ENCODE measurements around the gene FUT7. TPM values are rescaled to one million over a fixed set of nuclear protein-coding genes. Genes with fewer than 3 reads are reported as not detected.

Gene FUT7, protein sequence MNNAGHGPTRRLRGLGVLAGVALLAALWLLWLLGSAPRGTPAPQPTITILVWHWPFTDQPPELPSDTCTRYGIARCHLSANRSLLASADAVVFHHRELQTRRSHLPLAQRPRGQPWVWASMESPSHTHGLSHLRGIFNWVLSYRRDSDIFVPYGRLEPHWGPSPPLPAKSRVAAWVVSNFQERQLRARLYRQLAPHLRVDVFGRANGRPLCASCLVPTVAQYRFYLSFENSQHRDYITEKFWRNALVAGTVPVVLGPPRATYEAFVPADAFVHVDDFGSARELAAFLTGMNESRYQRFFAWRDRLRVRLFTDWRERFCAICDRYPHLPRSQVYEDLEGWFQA
- not detected in 2 replicates for total RNA-seq (2011; cell fraction: chromatin; rRNA removed; ENCODE audit: low replicate concordance)
- total RNA-seq (2011; cell fraction: nucleolus; rRNA removed): not detected in 2 replicates
- total RNA-seq (2011; cell fraction: nucleoplasm; rRNA removed): not detected in 2 replicates
- not detected in 2 replicates for total RNA-seq (2014; rRNA removed)
- not detected in 2 replicates for total RNA-seq (2014; rRNA removed; fragmentation: Illumina TruSeq; extraction: Trizol)
- total RNA-seq (2015; rRNA removed; fragmentation: Illumina TruSeq; extraction: Trizol): not detected in 2 replicates
- not detected in 2 replicates for total RNA-seq (2021)
- polyA plus RNA-seq (2011; rRNA removed): not detected in 2 replicates
- not detected in 2 replicates for polyA plus RNA-seq (2011; cell fraction: cytosol; rRNA removed)
- not detected in 2 replicates for polyA plus RNA-seq (2011; cell fraction: nucleus; rRNA removed)
- polyA plus RNA-seq (2012): not detected in 2 replicates
- polyA plus RNA-seq (2014; fragmentation: Illumina TruSeq; extraction: Trizol): not detected in 2 replicates
- not detected for polyA plus RNA-seq (2014; fragmentation: Nextera tagmentation; extraction: Ambion mirVana)
- not detected in 2 replicates for polyA plus RNA-seq (2014; rRNA removed)
- not detected in 2 replicates for polyA minus RNA-seq (2011; rRNA and poly(A)+ RNA removed)
- not detected in 2 replicates for polyA minus RNA-seq (2011; cell fraction: cytosol; rRNA and poly(A)+ RNA removed)
- not detected in 2 replicates for polyA minus RNA-seq (2011; cell fraction: nucleus; rRNA and poly(A)+ RNA removed)
- not detected for Bru-seq, nascent RNA
- not detected for BruChase-seq, experiment 1, labeled RNA remaining after a 2-hour chase
- BruChase-seq, experiment 2, labeled RNA remaining after a 6-hour chase: not detected
- long read RNA-seq, experiment 1: 0 reads
- long read RNA-seq, experiment 2: 0 reads
- long read RNA-seq, experiment 3: 0 reads

DNA sequence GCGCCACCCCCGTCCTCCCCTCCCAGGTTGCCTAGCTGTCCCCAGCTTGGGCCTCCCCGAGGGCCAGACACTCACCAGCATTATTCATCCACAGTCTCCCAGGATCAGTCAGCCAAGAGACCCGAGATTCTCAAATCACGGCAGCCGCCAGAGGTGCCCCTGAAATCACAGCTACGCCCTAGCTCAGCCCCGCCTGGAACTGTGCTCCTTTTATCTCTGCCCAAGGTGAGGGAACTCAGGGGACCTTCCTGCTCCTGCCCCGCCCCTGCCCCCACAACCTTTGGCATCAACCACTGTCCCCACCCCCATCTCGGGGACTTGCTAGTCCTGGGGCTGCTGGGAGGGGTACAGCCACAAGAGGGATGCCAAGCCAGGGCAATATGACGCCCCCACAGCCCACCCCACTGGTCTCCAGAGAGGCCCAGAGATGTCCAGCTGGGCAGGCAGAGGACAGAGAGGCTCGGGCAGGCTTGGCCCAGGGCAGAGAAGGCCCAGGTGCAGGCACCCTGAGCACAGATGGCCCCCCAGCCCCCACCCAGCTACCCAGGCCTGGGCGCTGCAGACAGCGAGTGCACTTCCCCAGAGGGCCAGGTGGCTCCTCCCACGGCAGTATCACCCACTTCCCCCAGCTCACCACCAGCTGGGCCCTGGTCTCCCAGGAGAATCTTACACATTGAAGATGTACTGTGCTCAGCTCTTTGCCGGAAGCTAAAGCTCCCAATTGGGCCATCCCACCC is at the start of gene FUT7:
TSS of gene FUT7 (minus strand) at position 185 of the 737 bp plus-strand sequence. CDS start at position 88, 97 bp downstream.
- H3K4me1 ChIP-seq (replicated peaks in 1 of 2; ENCODE audit: control insufficient read depth in 2 of 2, insufficient read depth in 2 of 2, low read length in 2 of 2): peaks cover 9 to 82% of the 10 kb centered on the region in 2 experiments; a peak in 4 of 5 replicates
- DNase-seq (ENCODE audit: extremely low read depth in 1 of 4, low spot score in 3 of 4) (no peak), FAIRE-seq (no peak)

More for the DNA sequence above, at the start of gene FUT7:
- H3K9me1 ChIP-seq (ENCODE audit: control insufficient read depth, insufficient read depth, low read length): no peaks in the 10 kb centered on the region
- H3K9ac ChIP-seq (ENCODE audit: insufficient read depth in 1 of 2, low read depth in 2 of 2, low read length in 2 of 2): no peak within 1 kb of the TSS; a peak in 1 of 4 replicates
- no peaks in the 10 kb centered on the region for H3K36me3 ChIP-seq (ENCODE audit: control insufficient read depth, insufficient read depth, low read length)
- no peaks in the 10 kb centered on the region for H3K9me3 ChIP-seq (replicated peaks; ENCODE audit: control insufficient read depth, insufficient read depth, low read depth, low read length)
- no peak within 1 kb of the TSS for H2AFZ ChIP-seq (ENCODE audit: low read depth, low read length)
- no peak within 1 kb of the TSS for H3K4me2 ChIP-seq (ENCODE audit: insufficient read depth, low read length)
- ATAC-seq: no peak
- TF ChIP-seq HDAC1 (IDR thresholded peaks at IDR 0.05) (peak in 1 of 2 experiments; percentile 52; a peak in 1 of 4 replicates), PHF21A (IDR thresholded peaks at IDR 0.05; ENCODE audit: borderline replicate concordance, low read depth) (peak; percentile 62; the same call in 1 of the 2 replicates), KDM1A (IDR thresholded peaks at IDR 0.05) (peak; percentile 92 to 94), POU5F1 (IDR thresholded peaks at IDR 0.05; ENCODE audit: borderline replicate concordance, low read depth, low read length, partially characterized antibody) (no peak), RCOR1 (IDR thresholded peaks at IDR 0.05; ENCODE audit: borderline replicate concordance in 1 of 2, low read depth in 2 of 2, low read length in 2 of 2) (peak; percentile 33 to 87; a peak in 2 of 4 replicates), HDAC2 (IDR thresholded peaks at IDR 0.05) (0 out of 2 replicates have a peak, but pooled peaks have one; percentile 30), GTF2E2 (tag; IDR thresholded peaks at IDR 0.05) (no peak), ARHGAP35 (IDR thresholded peaks at IDR 0.05; ENCODE audit: partially characterized antibody) (no peak)
- TF ChIP-seq, protein P1, sequence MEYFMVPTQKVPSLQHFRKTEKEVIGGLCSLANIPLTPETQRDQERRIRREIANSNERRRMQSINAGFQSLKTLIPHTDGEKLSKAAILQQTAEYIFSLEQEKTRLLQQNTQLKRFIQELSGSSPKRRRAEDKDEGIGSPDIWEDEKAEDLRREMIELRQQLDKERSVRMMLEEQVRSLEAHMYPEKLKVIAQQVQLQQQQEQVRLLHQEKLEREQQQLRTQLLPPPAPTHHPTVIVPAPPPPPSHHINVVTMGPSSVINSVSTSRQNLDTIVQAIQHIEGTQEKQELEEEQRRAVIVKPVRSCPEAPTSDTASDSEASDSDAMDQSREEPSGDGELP (CRISPR knock-in tag; IDR thresholded peaks at IDR 0.05; ENCODE audit: borderline replicate concordance): peak; percentile 30; the same call in 1 of the 2 replicates
- TF ChIP-seq, protein P2, sequence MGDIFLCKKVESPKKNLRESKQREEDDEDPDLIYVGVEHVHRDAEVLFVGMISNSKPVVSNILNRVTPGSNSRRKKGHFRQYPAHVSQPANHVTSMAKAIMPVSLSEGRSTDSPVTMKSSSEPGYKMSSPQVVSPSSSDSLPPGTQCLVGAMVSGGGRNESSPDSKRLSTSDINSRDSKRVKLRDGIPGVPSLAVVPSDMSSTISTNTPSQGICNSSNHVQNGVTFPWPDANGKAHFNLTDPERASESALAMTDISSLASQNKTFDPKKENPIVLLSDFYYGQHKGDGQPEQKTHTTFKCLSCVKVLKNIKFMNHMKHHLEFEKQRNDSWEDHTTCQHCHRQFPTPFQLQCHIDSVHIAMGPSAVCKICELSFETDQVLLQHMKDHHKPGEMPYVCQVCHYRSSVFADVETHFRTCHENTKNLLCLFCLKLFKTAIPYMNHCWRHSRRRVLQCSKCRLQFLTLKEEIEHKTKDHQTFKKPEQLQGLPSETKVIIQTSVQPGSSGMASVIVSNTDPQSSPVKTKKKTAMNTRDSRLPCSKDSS (IDR thresholded peaks at IDR 0.05; ENCODE audit: low read depth, partially characterized antibody): no peak
- TF ChIP-seq, protein P3, sequence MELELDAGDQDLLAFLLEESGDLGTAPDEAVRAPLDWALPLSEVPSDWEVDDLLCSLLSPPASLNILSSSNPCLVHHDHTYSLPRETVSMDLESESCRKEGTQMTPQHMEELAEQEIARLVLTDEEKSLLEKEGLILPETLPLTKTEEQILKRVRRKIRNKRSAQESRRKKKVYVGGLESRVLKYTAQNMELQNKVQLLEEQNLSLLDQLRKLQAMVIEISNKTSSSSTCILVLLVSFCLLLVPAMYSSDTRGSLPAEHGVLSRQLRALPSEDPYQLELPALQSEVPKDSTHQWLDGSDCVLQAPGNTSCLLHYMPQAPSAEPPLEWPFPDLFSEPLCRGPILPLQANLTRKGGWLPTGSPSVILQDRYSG (tag; conservative IDR thresholded peaks at IDR 0.05; ENCODE audit: low read depth): no peak
- 10% methylated on average over 14 of the region's 16 CpGs for WGBS (ENCODE audit: insufficient coverage, low coverage, missing lambda C conversion rate)
- no peak within 1 kb of the TSS for H3K27ac ChIP-seq (ENCODE audit: extremely low read depth, low read depth, low read length)
- H3K4me3 ChIP-seq: no peak within 1 kb of the TSS
- ChIA-PET CTCF (ENCODE audit: low intra/inter-chr PET ratio) (no interaction called here), POLR2A (interaction anchor here (1.2 kb wide), 1 partner anchor 27 kb away, joined by 3 read pairs; no protein-coding TSS in a partner anchor)
- BruUV-seq (replicated peaks): no TSS peak
- H3K79me2 ChIP-seq (ENCODE audit: control insufficient read depth, insufficient read depth, low read length): peaks cover 3% of the 10 kb centered on the region; the same call in 1 of the 3 replicates
- no peaks in the 10 kb centered on the region for H4K20me1 ChIP-seq (replicated peaks; ENCODE audit: control insufficient read depth, insufficient read depth, low read length)
- no peaks in the 10 kb centered on the region for H3K27me3 ChIP-seq (ENCODE audit: control insufficient read depth in 2 of 2, insufficient read depth in 2 of 2, low read length in 2 of 2)
- intact Hi-C loops (cut with micrococcal nuclease) (no loop called here), in situ Hi-C loops (cut with MboI) (no loop called here)
